HG02973 (cell line): ENCODE data around the gene HNRNPH1.
"Not testable (repeated sequence)": the region's sequence is repeated elsewhere in the genome, so short reads cannot be mapped to it uniquely, and the experiment has no call there.

Source experiments
- ATAC-seq: cut with Tn5 transposase; IDR thresholded peaks from one replicate; pipeline ENCODE4 v1.9.1; 2021; ENCODE audit warnings: moderate library complexity; ENCODE audit not compliant: unreplicated experiment

Gene HNRNPH1

GRCh38 chr5:179623003-179623905, at the start of gene HNRNPH1:
TSS of gene HNRNPH1 (minus strand) at chr5:179623671. CDS start at chr5:179623133, 538 bp downstream.
- peak; percentile 68 for ATAC-seq

GRCh38 chr5:179668391-179668790, 44.9 kb upstream of the HNRNPH1 start:
- no peak for ATAC-seq

- ATAC-seq = not testable (repeated sequence)
Observed at GRCh38 chr5:179661647-179662046, 38.2 kb upstream of the HNRNPH1 start.

GRCh38 chr5:179658179-179658856, 34.8 kb upstream of the HNRNPH1 start:
- ATAC-seq = peak; percentile 60

GRCh38 chr5:179657302-179658178, 34.1 kb upstream of the HNRNPH1 start:
- ATAC-seq = peak; percentile 94

- ATAC-seq = not testable (repeated sequence)
Observed at GRCh38 chr5:179653135-179653534, 29.7 kb upstream of the HNRNPH1 start.

- not testable (repeated sequence) for ATAC-seq
Observed at GRCh38 chr5:179650245-179650644, 26.8 kb upstream of the HNRNPH1 start.

GRCh38 chr5:179649166-179649703, 25.8 kb upstream of the HNRNPH1 start:
- ATAC-seq = not testable (repeated sequence)

- no peak for ATAC-seq
Observed at GRCh38 chr5:179648410-179648809, 24.9 kb upstream of the HNRNPH1 start.

- not testable (repeated sequence) for ATAC-seq
Observed at GRCh38 chr5:179644766-179645165, 21.3 kb upstream of the HNRNPH1 start.

GRCh38 chr5:179643141-179643920, 19.9 kb upstream of the HNRNPH1 start:
- ATAC-seq = not testable (repeated sequence)

- ATAC-seq = not testable (repeated sequence)
Observed at GRCh38 chr5:179642626-179643025, 19.2 kb upstream of the HNRNPH1 start.

GRCh38 chr5:179641745-179642144, 18.3 kb upstream of the HNRNPH1 start:
- not testable (repeated sequence) for ATAC-seq

GRCh38 chr5:179639296-179639695, 15.8 kb upstream of the HNRNPH1 start:
- not testable (repeated sequence) for ATAC-seq

GRCh38 chr5:179634370-179635172, 11.1 kb upstream of the HNRNPH1 start:
- ATAC-seq = peak; percentile 91

- peak; percentile 49 for ATAC-seq
Observed at GRCh38 chr5:179633501-179634369, 10.3 kb upstream of the HNRNPH1 start.

- ATAC-seq = no peak
Observed at GRCh38 chr5:179624841-179625271, 1.4 kb upstream of the HNRNPH1 start.
